GM18868 (cell line): ENCODE results near the gene EIF4E1B.

Source experiments
- ATAC-seq: cut with Tn5 transposase; IDR thresholded peaks from one replicate; pipeline ENCODE4 v1.9.1; 2021; ENCODE audit warnings: mild to moderate bottlenecking, moderate library complexity; ENCODE audit not compliant: unreplicated experiment

Gene EIF4E1B

GRCh38 chr5:176606032-176606431 is 24.4 kb upstream of the EIF4E1B start:
- no peak for ATAC-seq

DNA sequence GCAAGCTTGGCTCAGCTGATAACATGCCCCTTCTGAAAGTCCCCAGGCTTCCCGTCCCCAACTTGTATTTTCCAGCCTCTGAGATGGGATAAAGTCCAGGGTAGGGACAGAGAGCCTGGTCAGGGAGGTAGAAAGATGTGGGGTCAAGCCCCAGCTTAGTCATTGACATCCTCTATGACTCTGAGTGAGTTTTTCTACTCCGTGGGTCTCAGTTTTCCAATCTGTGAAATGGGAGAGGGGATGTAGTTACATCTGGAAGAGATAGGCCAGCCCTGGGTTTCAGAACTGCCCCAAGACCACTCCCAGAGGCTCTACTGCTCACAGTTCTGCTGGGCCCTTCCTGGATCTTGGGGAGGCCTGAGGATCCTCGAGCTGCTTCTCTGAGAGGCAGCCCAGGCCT is 23.6 kb upstream of the EIF4E1B start:
- ATAC-seq = no peak

- no peak for ATAC-seq
Observed at GRCh38 chr5:176608142-176608705, 22.3 kb upstream of the EIF4E1B start.

DNA sequence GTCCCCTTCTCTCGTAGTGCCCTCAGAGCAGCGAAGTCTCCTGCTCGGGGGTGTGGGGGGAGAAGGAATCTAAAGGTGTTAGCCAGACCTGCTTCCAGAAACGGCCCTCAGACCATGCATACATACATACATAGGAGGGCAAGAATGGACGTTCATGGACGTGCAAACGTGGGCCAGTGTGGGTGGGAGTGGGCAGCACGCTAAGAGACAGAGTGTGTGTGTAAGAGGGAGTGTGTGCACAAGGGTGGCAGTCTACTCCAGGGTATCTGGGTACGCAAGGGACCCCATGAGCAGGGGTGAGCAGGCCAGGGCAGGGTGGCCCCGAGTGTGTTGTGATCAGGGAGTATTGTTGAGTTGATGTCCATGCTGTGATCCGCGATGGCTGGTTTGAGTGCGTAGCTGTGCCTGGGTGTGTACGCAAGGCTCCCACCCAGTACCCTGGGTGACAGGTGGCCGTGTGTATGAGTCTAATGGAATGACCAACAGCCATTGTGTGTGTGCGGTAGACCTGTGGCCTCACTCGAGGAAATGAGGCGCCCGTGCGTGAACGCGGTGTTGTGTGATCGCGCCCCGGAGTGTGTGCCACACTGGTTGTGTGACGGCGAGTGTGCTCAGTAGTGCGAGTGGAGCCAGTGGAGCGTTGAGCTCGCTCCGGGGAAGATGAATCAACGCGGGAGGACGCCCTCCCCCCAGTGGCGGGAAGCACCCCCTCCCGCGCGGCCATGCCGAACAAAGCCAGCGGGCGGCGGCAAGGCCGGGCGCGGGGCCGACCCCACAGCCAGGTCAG is 21.3 kb upstream of the EIF4E1B start:
- peak; percentile 28 for ATAC-seq

DNA sequence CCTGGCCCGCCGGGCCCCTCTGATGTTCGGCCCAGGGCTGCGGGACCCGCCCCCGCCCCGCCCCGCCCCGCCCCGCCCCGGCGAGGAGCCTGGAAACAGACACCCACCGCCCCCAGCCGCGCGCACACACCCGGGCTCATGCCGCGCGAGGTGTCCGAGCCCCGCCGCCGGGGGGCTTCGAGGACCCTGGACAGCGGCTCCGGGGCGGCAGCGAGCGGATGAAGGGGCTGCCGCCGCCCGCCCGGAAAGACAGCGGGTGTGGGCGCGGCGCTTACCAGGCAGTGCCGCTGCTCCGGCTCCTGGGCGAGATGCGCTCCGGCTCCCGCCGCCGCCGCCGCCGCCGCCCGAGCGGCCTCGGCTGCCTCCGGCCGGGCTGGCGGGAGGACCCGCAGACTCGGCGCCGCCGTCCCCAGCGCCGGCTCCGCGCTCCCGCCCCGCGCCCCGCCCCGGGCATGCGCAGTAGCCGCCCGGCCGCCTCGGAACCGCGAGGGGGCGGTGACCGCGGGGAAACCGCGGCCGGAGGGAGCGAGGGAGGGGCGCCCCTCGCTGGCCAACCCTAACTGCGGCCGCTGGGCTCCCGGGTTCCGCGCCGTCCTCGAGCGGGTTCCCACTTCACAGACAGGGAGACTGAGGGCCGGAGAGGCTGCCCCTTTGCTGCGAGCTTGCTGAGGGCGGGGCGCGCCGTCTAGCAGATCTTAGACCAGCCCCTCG is 20.6 kb upstream of the EIF4E1B start, which contains the start of gene GPRIN1:
Gene GPRIN1, minus strand, starts transcription at position 433 of the 711 bp plus-strand sequence. CDS start 10,322 bp downstream, outside the sequence.
- peak; percentile 70 for ATAC-seq

DNA sequence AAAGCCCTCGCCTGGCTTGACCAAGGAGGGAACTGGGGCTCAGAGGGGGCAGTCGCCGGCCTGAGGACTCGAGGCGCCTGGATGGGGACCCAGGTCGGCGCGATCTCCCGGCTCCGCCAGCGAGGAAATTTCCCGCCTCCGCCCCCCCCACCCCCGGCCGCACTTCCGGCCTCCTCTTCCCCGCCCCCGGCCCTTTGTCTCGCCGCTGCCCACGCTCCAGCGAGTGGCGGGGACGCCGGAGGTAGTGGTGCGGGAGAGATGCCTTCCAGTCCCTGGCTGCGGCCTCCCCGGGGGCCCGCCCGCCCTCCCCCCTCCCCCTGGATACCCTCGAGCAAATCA is 20.1 kb upstream of the EIF4E1B start:
- ATAC-seq = no peak

- no peak for ATAC-seq
Observed at GRCh38 chr5:176611435-176611834, 19.0 kb upstream of the EIF4E1B start.

DNA sequence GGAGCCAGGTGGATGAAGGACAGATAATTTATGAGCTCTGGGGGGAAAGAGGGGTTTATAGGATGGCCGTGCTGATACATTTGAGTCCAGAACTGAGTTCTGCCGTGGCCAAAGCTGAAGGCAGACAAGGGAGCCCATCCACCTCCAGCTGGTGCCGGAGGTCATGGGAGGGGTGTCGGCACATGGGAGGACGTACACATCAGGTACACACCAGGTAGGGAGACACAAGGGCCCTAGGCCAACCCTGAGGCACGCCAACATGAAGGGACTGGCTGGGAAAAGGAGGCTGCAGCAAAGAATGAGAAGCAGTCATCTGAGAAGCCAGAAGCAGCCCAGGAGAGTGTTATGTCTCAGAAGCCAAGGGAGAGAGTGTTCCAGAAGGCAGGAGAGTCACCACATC is 18.5 kb upstream of the EIF4E1B start:
- no peak for ATAC-seq

DNA sequence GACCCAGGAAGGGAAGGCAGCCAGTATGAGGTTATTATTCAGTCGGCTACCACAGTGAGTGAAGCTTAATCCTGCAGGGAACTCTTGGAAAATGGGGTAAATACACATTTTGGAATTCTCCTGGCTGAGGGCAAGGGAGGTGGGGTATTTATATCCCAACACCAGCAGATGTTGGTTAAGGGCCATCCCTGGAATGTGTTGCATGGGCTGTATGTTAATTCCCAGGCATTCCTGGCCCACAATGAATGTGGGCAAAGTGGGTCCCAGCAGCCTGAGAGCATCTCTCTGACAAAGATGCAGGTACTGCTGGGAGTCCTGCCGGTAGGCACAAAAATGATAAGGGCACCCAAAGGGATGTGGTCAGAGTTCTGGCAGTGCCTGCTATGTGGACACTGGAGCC is 17.6 kb upstream of the EIF4E1B start:
- no peak for ATAC-seq

DNA sequence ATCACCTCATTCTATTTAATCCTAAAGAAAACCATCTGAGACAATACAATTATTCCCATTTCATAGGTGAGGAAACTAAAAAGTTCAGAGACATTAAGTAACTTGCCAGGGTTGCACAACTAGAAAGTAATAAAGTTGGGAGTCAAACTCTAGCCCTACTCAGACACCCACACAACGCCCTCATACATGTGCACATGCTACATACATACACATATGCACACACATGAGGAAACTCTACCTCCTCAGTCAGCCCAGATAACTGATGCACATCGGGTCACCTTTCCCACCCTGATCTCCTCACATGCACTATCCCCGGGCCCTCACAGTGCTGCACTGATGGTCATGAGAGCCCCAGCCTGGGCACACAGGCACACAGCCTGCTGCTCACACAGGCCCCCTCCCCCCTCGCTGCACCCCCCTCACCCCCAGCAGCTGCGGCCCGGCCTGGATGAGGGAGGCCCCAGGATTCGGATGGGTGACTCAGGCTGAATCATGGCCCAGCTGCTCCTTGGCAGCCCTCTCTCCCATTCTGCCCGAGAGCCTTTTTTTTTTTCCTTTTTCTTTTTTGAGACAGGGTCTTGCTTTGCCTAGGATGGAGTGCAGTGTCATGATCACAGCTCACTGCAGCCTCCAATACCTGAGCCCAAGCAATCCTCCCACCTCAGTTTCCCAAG is 15.5 kb upstream of the EIF4E1B start:
- no peak for ATAC-seq

GRCh38 chr5:176616511-176616910 is 14.0 kb upstream of the EIF4E1B start:
- no peak for ATAC-seq

DNA sequence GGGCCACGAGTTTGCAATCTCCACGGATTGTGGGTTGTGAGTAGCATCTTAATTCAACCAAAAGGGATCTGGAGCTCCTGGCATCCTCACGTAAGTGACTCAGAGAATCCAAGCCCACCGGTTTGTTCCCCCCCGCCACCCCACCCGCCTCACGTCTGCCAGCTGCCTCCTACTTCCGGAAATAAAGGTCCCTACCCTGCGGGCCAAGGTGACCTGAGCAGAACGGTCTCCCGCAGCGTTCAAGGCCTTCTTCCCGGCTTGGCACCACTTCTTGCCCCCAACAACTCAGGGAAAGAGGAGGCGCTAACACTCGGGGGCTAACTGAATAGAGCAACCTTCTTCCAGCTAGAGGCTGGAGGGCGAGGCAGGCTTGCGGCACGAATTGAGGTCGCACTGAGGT is 11.7 kb upstream of the EIF4E1B start:
- ATAC-seq = no peak

- peak; percentile 91 for ATAC-seq
Observed at GRCh38 chr5:176619203-176619568, 11.3 kb upstream of the EIF4E1B start.

DNA sequence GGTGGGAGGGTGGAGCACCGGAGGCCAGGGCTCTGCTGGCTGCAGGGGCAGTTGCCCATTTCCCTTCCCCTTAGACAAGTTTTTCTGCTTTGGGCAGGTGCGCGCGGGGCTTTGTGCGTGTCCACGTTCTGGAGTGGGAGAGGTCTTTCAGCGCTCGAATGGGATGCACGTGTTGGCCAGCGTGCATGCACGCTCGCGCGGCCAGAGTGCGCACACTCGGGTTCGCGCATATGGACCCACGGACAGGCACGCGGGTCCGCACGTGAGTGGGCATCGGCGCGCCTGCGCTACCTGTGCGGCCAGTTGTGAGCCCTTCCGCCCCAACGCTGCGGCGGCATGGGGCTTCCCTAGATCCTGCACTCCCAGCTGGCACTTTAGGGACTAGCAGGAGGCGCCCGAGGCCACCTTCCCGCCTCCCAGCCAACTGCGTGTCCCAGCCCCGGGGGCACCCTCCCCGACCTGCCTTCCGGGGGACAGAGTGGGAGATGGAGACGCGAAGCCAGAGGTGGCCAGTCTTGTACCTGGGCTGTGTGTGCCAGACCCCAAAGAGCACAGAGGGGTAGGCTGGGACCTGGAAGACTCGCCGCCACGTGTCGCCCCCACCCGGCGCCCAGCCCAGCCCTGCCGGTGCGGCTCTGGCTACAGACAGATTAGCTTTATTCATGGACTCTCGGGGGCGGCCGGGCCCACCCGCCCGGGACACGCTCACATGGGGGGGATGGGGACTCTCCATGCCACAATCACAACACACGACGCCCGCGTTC is 10.7 kb upstream of the EIF4E1B start:
- no peak for ATAC-seq

GRCh38 chr5:176620333-176620981 is 10.0 kb upstream of the EIF4E1B start:
- no peak for ATAC-seq

DNA sequence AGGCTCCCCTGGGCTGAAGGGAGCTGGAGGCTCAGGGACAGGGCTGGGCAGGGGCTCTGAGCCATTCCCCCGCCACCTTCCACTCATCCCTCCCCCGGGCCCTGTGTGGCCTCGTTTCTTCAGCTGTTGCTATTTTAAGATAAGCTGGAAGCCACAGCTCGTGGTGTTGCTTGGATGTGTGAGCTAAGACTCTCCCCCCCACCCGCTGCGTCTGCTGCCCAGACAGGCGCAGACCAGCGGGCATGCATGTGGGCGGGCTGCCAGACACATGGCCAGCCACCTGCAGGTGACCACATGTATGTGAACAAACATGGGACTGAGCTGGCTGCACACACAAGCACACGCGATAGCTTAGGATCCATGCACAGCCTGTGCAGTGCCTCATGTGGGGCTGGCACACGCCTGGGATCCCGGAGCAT is 8.8 kb upstream of the EIF4E1B start:
- no peak for ATAC-seq

GRCh38 chr5:176624142-176624541 is 6.3 kb upstream of the EIF4E1B start:
- no peak for ATAC-seq

DNA sequence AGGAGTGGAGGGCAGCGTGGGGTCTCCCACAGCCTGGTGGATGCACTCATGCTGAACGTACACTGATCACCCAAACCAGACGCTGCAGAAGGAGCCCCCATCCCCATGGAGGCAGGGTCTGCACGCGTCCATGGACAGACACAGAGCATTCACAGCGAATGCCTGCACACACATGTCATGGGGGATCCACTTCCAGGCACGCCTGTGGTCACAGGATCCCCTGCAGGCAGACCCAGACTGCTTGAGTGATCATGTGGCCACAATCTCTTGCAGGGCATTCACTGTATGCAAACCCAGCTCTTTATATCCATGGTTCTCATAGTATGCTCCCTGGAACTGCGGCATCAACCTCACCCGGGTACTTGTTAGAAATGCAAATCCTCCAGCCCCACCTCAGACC is 5.5 kb upstream of the EIF4E1B start:
- ATAC-seq = no peak

DNA sequence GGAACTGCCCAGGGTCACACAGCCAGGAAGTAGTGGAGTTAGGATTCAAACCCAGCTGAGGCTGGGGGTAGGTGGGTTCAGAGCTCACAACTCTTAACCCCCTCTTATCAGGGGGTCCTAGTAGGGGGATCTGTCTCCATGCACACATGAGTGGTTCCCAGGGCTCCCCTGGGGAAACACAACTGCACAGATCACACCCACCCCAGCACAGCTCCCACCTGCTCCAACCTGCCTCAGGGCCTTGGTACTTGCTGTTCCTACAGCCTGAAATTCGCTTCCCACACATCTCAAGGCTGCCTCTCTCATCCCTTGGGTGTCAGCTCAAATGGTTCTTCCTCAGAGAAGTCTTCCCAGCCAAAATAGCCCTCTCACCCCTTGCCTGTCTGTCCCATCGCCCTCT is 5.0 kb upstream of the EIF4E1B start:
- ATAC-seq = no peak
